Peyer's patch (tissue), 4 donors: ENCODE results near the gene IFFO2.

Experiments
- POLR2A ChIP-seq, 2 donors: fragments of 450-650 bp; IDR thresholded peaks; one replicate each; pipeline ENCODE4 v1.5.1; 2017; ENCODE audit warnings: antibody characterized with exemption in 2 of 2, mild to moderate bottlenecking in 2 of 2, moderate library complexity in 2 of 2
- TF ChIP-seq, protein P1 (sequence below), 6 experiments: fragments of 450-650 bp in 4 of 6; fragments of 200-600 bp in 2 of 6; sonication (generic) in 1 of 6; IDR thresholded peaks; one replicate each; pipeline ENCODE4 v1.5.1; 2017 to 2019; ENCODE audit warnings: antibody characterized with exemption in 6 of 6, mild to moderate bottlenecking in 3 of 6, moderate library complexity in 1 of 6

DNA sequence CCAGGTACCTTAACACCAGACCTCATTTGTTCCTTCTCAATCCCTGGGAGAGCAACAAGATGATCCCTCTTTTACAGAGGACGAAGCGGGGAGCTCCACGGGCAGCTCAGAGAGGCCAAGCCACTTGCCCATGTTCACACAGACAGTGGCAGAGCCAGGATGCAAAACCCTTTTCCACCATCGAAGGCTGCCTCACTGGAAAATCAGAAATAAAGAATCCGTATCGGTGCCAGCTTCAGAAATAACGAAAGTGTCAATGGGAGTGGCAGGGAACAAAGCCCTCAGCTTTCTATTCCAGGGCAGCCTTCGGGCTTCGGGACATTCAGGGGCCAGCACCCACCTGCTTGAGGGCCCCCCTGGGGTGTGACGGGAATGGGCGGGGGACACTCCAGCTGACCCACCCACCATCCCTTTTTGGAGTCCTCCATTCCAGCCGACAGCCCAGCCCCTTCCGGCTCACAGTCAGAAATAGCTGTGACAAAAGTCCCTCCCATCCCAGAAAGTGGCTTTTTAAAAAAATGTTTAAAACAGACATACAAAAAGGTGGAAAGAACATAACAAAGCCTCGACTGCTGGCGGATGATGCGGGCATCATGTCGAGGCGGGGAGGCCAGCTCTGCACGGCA is 6.0 kb downstream of the IFFO2 start:
- TF ChIP-seq, protein P1, sequence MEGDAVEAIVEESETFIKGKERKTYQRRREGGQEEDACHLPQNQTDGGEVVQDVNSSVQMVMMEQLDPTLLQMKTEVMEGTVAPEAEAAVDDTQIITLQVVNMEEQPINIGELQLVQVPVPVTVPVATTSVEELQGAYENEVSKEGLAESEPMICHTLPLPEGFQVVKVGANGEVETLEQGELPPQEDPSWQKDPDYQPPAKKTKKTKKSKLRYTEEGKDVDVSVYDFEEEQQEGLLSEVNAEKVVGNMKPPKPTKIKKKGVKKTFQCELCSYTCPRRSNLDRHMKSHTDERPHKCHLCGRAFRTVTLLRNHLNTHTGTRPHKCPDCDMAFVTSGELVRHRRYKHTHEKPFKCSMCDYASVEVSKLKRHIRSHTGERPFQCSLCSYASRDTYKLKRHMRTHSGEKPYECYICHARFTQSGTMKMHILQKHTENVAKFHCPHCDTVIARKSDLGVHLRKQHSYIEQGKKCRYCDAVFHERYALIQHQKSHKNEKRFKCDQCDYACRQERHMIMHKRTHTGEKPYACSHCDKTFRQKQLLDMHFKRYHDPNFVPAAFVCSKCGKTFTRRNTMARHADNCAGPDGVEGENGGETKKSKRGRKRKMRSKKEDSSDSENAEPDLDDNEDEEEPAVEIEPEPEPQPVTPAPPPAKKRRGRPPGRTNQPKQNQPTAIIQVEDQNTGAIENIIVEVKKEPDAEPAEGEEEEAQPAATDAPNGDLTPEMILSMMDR (IDR thresholded peaks at IDR 0.05), result no peak
- TF ChIP-seq POLR2A (IDR thresholded peaks at IDR 0.05), result no peak
